ENCODE measurements around the gene BCDIN3D. TPM values are rescaled to one million over a fixed set of nuclear protein-coding genes. Genes with fewer than 3 reads are reported as not detected.

The BCDIN3D gene
- total and polyA plus RNA-seq, 9 of the 15 experiments (the other 6 are each of a cell fraction or from before 2014, with no cell fraction given) = 3.7 to 6.9 (median 5.6) TPM

DNA sequence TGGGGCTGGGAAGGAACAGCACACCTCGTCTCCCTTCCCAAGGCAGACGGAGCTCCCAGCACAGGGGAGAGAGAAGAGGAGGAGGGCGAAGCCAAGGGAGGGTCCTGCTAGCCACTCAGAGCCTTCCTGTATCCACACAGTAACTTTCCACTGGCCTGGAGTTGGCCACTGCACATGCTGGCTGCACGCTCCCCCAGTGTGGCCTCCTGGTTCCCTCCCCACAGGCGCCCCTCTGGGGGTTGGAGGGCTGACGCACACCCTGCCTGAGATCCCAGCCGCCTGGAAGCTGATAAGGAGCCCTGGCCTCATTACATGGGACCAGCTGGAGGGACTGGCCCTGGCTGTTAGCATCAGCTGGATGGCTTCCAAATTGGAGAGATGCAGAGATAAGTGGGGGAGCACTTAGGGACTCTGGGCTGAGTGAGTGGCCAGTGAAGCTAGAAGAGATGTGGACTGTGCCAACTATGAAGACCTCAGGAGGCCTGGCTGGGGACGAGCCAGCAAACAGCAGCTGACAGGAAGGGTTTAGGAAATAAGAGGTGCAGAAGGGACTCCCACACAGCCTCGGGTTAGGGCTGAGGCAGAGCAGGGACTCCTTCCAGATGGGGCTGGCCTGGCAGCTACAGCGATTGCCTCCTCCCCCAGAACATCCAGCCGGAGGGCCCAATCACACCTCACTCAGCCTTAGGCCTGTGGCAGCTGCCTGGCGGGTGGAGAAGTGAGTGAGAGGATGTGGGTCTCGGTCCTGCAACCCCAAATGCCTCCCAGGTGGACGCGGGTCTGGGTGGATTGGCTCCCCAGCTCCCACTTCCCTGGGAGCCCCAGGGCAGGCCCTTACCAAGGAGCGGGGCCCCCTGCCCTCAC is 26.3 kb upstream of the BCDIN3D start (continued):
- TF ChIP-seq, protein P1, sequence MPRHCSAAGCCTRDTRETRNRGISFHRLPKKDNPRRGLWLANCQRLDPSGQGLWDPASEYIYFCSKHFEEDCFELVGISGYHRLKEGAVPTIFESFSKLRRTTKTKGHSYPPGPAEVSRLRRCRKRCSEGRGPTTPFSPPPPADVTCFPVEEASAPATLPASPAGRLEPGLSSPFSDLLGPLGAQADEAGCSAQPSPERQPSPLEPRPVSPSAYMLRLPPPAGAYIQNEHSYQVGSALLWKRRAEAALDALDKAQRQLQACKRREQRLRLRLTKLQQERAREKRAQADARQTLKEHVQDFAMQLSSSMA (CRISPR knock-in tag; IDR thresholded peaks at IDR 0.05) = no peak
- TF ChIP-seq FOXM1 (IDR thresholded peaks at IDR 0.05; ENCODE audit: low read depth) (peak; percentile 90), FOXM1 (CRISPR knock-in tag; IDR thresholded peaks at IDR 0.05; ENCODE audit: low read depth) (no peak), IFI16 (CRISPR knock-in tag; IDR thresholded peaks at IDR 0.05) (no peak), ZNF263 (CRISPR knock-in tag; IDR thresholded peaks at IDR 0.05; ENCODE audit: borderline replicate concordance) (peak; percentile 92), ZNF766 (CRISPR knock-in tag; conservative IDR thresholded peaks at IDR 0.05) (peak; percentile 87), SAFB2 (IDR thresholded peaks at IDR 0.05; ENCODE audit: borderline replicate concordance, low read depth, low read length, severe bottlenecking) (no peak), TARDBP (IDR thresholded peaks at IDR 0.05) (peak; percentile 92; the same call in 1 of the 2 replicates), RBM25 (IDR thresholded peaks at IDR 0.05; ENCODE audit: low read depth, low read length, severe bottlenecking) (no peak), CBFA2T3 (IDR thresholded peaks at IDR 0.05) (peak; percentile 99), RNF2 (IDR thresholded peaks at IDR 0.05) (peak; percentile 96), MTF1 (CRISPR knock-in tag; IDR thresholded peaks at IDR 0.05; ENCODE audit: borderline replicate concordance) (no peak), ZNF174 (CRISPR knock-in tag; IDR thresholded peaks at IDR 0.05) (no peak; the same call in 1 of the 2 replicates), DACH1 (IDR thresholded peaks at IDR 0.05; ENCODE audit: partially characterized antibody) (peak; percentile 99), ETS2 (tag; IDR thresholded peaks at IDR 0.05; ENCODE audit: borderline replicate concordance, poor library complexity, severe bottlenecking) (no peak), TFAM (CRISPR knock-in tag; conservative IDR thresholded peaks at IDR 0.05) (no peak), POLR2H (tag; IDR thresholded peaks at IDR 0.05; ENCODE audit: low read depth) (no peak), BCL6 (CRISPR knock-in tag; IDR thresholded peaks at IDR 0.05) (peak; percentile 70; the same call in 1 of the 2 replicates), HDAC1 (IDR thresholded peaks at IDR 0.05) (peak in 1 of 2 experiments; percentile 95; a peak in 3 of 4 replicates), SMARCA5 (IDR thresholded peaks at IDR 0.05) (no peak), ZNF197 (CRISPR knock-in tag; IDR thresholded peaks at IDR 0.05; ENCODE audit: low read depth) (peak; percentile 89), RFX5 (IDR thresholded peaks at IDR 0.05; ENCODE audit: low read depth, low read length) (no peak)
- TF ChIP-seq, protein P2, sequence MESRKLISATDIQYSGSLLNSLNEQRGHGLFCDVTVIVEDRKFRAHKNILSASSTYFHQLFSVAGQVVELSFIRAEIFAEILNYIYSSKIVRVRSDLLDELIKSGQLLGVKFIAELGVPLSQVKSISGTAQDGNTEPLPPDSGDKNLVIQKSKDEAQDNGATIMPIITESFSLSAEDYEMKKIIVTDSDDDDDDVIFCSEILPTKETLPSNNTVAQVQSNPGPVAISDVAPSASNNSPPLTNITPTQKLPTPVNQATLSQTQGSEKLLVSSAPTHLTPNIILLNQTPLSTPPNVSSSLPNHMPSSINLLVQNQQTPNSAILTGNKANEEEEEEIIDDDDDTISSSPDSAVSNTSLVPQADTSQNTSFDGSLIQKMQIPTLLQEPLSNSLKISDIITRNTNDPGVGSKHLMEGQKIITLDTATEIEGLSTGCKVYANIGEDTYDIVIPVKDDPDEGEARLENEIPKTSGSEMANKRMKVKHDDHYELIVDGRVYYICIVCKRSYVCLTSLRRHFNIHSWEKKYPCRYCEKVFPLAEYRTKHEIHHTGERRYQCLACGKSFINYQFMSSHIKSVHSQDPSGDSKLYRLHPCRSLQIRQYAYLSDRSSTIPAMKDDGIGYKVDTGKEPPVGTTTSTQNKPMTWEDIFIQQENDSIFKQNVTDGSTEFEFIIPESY (CRISPR knock-in tag; IDR thresholded peaks at IDR 0.05) = peak; percentile 61
- TF ChIP-seq, protein P3, sequence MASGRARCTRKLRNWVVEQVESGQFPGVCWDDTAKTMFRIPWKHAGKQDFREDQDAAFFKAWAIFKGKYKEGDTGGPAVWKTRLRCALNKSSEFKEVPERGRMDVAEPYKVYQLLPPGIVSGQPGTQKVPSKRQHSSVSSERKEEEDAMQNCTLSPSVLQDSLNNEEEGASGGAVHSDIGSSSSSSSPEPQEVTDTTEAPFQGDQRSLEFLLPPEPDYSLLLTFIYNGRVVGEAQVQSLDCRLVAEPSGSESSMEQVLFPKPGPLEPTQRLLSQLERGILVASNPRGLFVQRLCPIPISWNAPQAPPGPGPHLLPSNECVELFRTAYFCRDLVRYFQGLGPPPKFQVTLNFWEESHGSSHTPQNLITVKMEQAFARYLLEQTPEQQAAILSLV (tag; IDR thresholded peaks at IDR 0.05) = no peak
- TF ChIP-seq, protein P4, sequence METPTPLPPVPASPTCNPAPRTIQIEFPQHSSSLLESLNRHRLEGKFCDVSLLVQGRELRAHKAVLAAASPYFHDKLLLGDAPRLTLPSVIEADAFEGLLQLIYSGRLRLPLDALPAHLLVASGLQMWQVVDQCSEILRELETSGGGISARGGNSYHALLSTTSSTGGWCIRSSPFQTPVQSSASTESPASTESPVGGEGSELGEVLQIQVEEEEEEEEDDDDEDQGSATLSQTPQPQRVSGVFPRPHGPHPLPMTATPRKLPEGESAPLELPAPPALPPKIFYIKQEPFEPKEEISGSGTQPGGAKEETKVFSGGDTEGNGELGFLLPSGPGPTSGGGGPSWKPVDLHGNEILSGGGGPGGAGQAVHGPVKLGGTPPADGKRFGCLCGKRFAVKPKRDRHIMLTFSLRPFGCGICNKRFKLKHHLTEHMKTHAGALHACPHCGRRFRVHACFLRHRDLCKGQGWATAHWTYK (CRISPR knock-in tag; IDR thresholded peaks at IDR 0.05) = peak; percentile 90
